Ammon's horn (tissue), 1 donor: ENCODE data around the gene ABHD4.
A peak's percentile ranks its signal among the peaks of the same experiment; 100 is the strongest.
"Not testable (repeated sequence)": the region's sequence is repeated elsewhere in the genome, so short reads cannot be mapped to it uniquely, and the experiment has no call there.

Source experiments
- DNase-seq: peaks from one replicate; pipeline ENCODE4 v3.0.0-alpha.2; 2016; ENCODE audit warnings: low spot score

Gene ABHD4

GRCh38 chr14:22561661-22562579 lies 36.2 kb upstream of the ABHD4 start:
- DNase-seq: no peak

- no peak for DNase-seq
Observed at GRCh38 chr14:22563987-22564386, 34.1 kb upstream of the ABHD4 start.

- DNase-seq: no peak
Observed at GRCh38 chr14:22564463-22564862, 33.6 kb upstream of the ABHD4 start.

- no peak for DNase-seq
Observed at GRCh38 chr14:22565391-22565945, 32.6 kb upstream of the ABHD4 start.

GRCh38 chr14:22566266-22566665 lies 31.8 kb upstream of the ABHD4 start:
- DNase-seq: not testable (repeated sequence)

GRCh38 chr14:22566845-22567244 lies 31.3 kb upstream of the ABHD4 start:
- no peak for DNase-seq

GRCh38 chr14:22567437-22567836 lies 30.7 kb upstream of the ABHD4 start:
- no peak for DNase-seq

GRCh38 chr14:22569106-22569736 lies 28.9 kb upstream of the ABHD4 start:
- no peak for DNase-seq

GRCh38 chr14:22569737-22570131 lies 28.4 kb upstream of the ABHD4 start:
- DNase-seq: no peak

GRCh38 chr14:22570132-22570949 lies 27.8 kb upstream of the ABHD4 start:
- peak; percentile 92 for DNase-seq

- DNase-seq: no peak
Observed at GRCh38 chr14:22572562-22573058, 25.5 kb upstream of the ABHD4 start.

GRCh38 chr14:22573804-22574203 lies 24.3 kb upstream of the ABHD4 start:
- DNase-seq: no peak

GRCh38 chr14:22577334-22577908 lies 20.7 kb upstream of the ABHD4 start:
- DNase-seq: no peak

- DNase-seq: no peak
Observed at GRCh38 chr14:22579236-22579635, 18.9 kb upstream of the ABHD4 start.

GRCh38 chr14:22579881-22580280 lies 18.2 kb upstream of the ABHD4 start:
- DNase-seq: no peak

- DNase-seq: no peak
Observed at GRCh38 chr14:22580625-22581024, 17.5 kb upstream of the ABHD4 start.

GRCh38 chr14:22583994-22584393 lies 14.1 kb upstream of the ABHD4 start:
- no peak for DNase-seq

GRCh38 chr14:22587247-22587646 lies 10.9 kb upstream of the ABHD4 start:
- DNase-seq: no peak

- DNase-seq: not testable (repeated sequence)
Observed at GRCh38 chr14:22587677-22588422, 10.2 kb upstream of the ABHD4 start.

GRCh38 chr14:22588526-22589095 lies 9.5 kb upstream of the ABHD4 start:
- DNase-seq: no peak
